ENCODE results near the gene UGT3A2. TPM values are rescaled to one million over a fixed set of nuclear protein-coding genes. Genes with fewer than 3 reads are reported as not detected.

Gene UGT3A2
- total RNA-seq, 2 experiments from 2014 or later = 0.35 to 0.79 TPM

Other genes with a start within 250 kb of the UGT3A2 start
- 10 to 100 TPM; 10.4 to 30.7 TPM for gene IL7R, start 210.0 kb downstream of the UGT3A2 start, total RNA-seq
- under 1 TPM in 1 of 2 experiments, not detected in 1; 0.47 TPM for gene CAPSL, start 128.3 kb downstream of the UGT3A2 start, total RNA-seq
- not detected for gene UGT3A1, start 75.5 kb downstream of the UGT3A2 start, total RNA-seq
- gene LMBRD2, start 85.0 kb upstream of the UGT3A2 start, total RNA-seq = 10 to 100 TPM; 13.9 to 15.1 TPM
- gene SKP2, start 85.2 kb upstream of the UGT3A2 start, total RNA-seq = 10 to 100 TPM; 43.5 to 52.3 TPM
- 10 to 100 TPM; 12.5 to 14.9 TPM for gene NADK2, start 175.0 kb upstream of the UGT3A2 start, total RNA-seq
- not detected for gene RANBP3L, start 235.0 kb upstream of the UGT3A2 start, total RNA-seq

All from activated CD8-positive, alpha-beta memory T cell treated with anti-CD3 and anti-CD28 coated beads, Interleukin-2, amount 10 ng/mL, durations not matched to agents 7 days and 5 days (primary cell).